HG02938 (cell line): Measurements from ENCODE around the gene DNAJC17.

ENCODE experiments used
- ATAC-seq: cut with Tn5 transposase; IDR thresholded peaks from one replicate; pipeline ENCODE4 v1.9.1; 2021; ENCODE audit warnings: mild to moderate bottlenecking, moderate library complexity; ENCODE audit not compliant: unreplicated experiment

Gene DNAJC17

DNA sequence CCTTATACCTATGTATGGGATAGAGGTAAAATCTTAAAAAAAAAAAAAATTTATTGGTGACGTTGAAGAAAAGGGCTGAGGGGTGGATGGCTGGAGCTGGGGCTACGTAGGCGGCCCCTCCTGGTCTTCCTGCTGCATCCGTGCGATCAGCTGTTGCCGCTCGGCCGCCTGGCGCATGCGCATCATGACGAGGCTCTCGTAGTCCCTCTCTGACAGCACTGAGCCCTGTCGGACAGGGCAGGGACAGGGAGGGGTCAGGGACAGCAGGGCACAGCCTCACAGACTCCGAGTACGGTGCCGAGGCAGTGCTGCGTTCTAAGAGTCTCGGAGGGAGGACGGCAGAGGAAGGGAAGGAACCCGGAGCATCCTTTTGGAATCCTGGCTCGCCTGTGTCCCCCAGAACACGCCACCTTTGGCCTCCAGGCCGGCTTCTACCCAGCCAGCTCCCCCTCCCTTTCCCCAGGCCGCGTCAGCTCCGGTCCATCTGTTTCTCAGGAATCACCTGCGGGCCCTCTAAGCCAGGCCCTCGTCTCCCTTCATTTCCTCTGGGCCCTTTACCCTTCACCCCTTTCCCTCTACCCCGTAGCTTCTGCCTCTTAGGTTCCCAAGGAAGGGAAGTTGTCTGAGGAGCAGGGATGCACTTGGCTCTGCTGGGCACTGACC lies 39.3 kb downstream of the DNAJC17 start:
- no peak for ATAC-seq

DNA sequence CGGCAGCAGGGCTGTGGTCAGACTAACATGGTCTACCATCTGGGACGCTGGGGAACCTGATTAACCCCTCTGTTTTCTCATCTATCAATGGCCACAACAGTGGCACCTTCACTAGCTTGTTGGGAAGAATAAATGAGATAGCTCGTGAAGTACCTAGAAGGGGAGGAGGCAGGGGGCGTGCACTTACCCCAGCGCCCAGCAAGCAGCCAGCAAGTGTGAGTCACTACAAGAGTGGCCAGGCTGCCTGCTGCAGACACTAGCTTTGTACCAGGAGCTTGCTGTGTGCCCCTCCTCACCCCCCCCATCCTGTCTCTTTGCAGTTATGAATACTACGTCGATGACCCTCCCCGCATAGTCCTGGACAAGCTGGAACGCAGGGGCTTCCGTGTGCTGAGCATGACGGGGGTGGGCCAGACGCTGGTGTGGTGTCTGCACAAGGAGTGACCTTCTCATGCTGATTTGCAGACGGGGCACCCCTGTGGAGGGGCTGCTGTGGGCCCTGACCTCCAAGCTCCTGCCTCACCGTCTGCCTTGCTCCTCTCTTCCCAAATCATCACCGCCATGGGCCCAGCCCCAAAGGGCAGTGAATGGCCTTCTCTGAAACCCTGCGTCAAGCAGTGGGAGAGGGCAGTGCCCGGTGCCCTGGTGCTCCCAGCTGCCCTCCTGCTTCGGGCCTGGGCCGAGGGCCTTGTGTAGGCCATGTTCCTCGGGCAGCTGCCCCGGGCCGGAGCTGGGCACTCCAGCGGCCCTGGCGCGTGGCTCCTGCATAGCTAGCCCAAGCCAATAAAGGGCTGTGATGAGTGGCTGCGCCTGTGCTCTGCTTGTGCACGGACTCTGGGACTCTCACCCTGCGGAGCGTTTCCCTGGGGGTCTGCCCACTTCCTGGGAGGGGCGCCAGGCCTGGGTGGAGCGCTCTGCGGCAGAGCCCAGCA lies 40.1 kb downstream of the DNAJC17 start:
- ATAC-seq, result no peak

DNA sequence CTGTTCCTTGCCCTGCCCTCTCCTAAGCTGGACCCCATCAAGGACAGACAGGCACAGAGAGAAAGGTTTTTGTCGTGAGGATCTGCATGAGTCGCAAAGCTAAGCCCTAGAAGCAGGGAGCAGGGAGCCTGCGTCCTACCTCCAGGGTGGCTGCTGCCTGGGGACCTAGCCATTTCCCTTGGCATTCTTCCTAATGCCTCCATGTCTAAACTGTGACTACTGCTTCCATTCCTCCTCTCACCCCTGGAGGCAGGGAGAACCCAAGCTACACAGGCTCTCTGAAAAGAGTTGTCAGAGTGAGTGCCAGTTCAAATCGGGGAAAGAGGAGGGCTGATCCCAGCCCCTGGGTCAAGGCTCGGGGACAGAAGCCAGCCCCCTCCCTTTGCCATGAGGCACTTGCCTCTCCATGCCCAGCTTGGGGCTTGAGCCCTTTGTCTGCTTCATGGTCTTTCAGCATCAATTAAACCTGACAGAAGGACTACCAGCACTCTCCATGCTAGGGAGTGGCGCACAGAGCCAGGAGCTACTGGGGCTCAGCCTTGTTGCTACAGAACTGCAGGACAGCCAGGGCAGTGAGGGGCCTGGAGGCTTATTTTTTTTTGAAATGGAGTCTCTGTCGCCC lies 41.0 kb downstream of the DNAJC17 start:
- ATAC-seq, result no peak

DNA sequence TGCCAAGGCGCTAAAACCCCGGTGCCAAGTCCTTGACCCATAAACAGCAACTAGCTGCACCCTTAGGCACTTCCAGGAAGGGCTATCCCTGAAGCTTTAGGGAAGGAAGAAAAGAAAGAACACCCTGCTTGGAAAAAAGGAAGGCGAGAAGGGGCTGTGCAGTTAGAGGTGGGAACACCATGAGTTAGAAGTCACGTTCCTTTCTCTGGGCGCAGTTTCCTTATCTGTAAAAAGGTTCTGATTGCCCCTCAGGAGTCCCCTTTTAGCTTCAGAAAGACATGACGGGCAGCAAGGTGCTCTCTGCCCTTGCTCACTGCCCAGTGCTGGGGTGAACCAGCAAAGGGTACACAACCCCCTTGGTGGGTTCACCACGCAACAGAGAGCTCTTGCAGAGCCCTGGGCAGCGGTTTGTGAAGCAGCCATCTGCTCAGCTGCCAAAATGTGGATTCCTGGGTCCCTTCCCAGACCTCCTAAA lies 42.6 kb downstream of the DNAJC17 start:
- ATAC-seq, result no peak

DNA sequence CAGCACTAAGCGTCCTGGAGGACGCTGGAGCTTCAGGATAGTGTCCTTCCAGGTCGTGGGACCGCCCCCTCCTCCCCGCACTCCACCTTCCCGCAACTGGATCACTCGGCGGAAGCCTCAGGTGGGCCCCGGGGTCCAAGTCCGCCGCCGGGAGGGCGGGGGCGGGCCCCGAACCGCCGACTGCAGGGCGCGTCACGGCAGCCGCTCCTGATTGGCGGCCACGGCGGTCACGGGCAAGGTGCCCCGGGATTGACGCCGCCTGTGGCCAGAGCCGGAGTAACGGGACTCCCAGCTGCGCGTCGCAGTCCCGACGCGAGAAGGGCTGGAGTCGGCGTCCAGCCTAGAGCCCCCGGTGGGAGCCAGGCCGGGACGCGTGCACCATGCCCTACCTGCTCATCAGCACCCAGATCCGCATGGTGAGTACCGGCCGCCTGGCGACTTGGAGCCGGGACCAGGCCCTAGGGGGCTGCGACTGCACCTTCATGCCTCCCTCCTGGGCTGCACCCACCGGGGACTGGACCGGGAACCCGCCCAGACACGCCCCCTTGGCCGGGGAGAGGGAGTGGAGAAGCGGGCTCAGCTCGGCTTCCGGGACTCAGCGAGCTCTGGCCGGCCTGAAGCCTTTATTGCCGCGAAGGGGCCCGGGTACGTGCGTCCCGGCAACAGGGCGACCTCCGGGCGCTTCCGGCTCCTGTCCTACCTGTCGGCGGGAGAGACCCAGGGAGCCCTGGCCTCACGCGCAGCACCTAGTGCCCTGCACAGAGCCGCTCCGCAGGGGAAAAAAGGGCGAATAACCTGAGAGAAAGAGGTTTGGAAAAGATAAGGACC lies 43.3 kb downstream of the DNAJC17 start, which contains the start of gene GCHFR:
TSS of gene GCHFR (plus strand) at position 268 of the 828 bp plus-strand sequence. CDS start at position 381, 113 bp downstream.
- peak; percentile 37 for ATAC-seq

DNA sequence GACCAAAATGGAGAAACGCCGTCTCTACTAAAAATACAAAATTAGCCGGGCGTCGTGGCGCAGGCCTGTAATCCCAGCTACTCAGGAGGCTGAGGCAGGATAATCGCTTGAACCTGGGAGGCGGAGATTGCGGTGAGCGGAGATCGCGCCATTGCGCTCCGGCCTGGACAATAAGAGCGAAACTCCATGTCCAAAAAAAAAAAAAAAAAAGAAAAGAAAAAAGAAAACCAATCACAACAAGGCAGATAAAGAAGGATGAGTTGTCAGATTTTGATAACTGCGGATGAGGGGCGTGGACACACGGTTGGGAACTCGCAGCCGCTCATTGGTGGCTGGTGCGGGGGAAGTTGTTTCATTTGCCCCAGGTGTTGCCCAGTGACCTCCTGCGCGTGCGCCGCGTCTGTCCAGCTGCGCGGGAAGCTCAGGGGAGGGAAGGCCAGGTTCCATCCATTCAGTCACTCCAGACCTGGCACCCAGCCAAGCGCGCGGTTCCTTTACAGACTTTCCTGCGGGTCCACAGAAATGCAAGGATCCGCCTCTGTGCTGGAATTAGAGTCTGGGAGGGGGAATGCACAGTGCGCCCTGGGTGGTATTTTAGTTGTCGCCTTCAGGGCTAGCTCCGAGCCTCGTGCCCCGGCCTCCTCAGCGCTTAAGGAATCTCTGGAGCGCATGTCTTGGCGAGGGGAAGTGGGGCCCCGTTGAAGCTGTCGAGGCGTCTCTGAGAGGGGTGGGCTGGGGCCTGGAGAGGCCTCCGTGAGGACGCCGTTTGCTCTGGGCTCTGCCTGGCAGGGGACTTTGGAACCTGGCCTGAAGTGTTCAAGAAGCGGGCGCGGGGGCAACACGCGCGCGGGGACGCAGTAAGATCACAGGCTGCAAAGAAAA lies 44.1 kb downstream of the DNAJC17 start:
- no peak for ATAC-seq

DNA sequence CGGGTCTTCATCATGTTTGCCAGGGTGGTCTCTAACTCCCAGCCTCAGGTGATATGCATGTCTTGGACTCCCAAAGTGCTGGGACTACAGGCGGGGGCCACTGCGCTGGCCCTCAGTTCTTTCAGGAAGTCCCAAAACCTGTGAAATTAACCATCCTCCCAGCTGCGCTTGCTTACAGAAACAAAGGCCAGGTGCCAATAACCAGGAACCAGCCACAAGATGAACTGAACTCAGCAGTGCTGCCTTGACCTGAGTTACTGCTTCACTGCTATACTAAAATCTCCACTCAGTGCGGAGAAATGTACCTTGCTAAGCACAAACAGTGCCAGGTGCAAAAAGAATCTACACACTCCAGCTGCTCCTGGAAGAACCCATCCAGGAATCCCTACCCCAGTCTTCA lies 47.3 kb downstream of the DNAJC17 start:
- no peak for ATAC-seq

DNA sequence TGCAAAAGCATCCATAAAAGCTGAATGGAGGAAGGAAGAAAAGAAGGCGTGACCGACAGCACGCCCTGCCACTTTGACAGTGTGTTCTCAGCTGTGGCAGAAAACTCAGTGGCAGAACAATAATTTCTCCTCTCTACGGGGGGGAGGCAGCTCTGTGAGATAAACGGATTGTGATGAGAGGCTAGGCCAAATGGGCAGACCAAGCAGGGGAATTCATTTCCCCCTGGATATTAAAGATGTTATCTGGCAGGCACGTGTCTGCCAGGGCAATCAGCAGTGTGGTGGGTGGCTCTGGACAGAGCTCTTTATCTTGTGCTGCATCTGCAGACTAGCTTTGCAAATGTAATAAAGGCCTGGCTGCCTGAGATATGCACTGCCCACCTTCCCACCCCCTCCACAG lies 50.3 kb downstream of the DNAJC17 start:
- ATAC-seq, result no peak

DNA sequence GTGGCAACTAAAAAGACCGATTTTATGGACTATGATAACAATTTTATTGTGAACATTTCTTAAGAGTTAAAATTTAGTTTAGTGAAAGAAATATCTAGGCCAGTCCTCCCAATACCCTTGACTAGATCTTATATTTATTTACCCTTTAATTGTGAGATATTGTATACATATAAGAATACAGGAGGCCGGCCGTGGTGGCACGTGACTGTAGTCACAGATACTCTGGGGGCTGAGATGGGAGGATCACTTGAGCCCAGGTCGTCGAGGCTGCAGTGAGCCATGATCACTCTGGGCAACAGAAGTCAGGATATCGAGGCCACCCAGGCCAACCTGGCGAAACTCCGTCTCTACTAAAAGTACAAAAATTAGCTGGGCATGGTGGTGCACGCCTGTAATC lies 51.5 kb downstream of the DNAJC17 start:
- no peak for ATAC-seq

DNA sequence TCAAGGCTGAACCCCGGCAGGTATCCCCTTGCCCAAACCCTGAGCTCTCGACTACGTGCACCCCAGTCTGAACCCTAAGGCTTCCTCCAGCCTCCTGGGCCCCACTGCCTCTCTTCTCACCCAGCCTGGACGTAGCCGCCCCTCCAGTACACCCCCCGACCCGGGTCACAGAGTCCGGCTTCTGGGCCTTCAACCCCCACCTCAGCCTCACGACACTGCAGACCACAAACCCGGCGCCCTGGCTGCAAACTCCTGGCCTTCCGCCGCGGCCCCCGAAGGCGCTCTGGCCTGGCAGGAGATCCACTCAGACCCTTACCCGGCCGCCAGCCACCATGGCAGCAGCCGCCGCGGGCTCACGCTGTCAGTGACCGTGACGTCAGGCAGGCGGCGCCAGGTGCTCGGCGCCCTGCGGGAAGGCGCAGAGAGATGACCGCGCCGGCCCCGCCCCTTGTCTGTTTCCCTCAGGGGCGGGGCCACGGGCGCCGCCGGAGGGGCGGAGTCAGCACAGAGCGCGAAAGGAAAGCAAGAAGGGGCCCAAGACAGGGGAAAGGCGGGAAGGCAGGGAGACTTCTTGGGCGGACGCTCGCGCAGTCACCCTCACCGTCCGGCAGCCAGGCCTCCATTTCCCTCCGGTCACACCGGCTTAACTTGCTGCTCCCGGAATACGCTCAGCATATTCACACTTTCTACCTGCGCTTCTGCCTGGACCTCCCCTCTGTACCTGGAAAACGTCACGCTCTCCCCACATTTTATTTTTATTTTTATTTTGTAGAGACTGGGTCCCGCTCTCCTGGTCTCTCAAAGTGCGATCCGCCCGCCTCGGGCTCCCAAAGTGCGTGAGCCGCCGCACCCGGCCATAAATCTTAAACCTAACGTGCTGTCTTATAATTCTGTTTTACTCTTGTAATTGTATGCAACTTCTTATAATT lies 52.1 kb downstream of the DNAJC17 start, which contains the start of gene RMDN3:
TSS of gene RMDN3 (minus strand) at position 372 of the 929 bp plus-strand sequence. CDS start 471 bp downstream, outside the sequence.
- ATAC-seq, result peak; percentile 74

DNA sequence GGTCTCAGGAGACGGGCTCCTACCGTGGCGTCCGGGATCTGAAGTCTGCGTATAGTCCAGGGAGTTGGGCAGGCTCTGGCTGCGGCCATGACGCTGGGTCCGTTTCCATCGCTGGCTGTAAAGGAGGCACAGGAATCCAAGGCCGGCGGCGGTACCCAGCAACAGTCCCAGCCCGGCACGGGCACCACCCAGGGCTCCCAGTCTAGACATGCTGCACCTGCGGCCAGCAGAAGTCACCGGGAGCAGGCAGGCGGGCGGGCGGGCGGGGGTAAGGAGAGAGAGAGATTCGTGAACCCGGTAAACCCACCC lies 52.7 kb downstream of the DNAJC17 start:
- no peak for ATAC-seq

DNA sequence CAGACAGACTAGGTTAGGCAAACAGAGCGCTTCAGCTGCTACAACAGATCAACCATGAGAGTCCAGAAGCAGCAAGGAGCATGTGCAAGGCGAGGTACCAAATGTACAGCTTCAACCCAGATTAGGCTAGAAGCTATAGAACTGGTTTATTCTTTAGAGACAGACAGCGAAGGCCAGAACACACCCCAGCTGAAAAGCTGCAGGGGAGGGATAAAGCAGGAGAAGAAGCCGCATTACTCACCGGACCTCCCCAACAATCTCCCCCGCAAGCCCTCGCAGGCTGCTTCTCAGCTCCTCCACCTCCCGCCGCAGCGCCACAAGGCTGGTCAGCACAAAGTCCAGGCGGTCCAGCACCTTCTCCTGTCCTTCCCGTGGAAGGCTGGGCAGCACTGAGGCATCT lies 55.5 kb downstream of the DNAJC17 start:
- no peak for ATAC-seq

DNA sequence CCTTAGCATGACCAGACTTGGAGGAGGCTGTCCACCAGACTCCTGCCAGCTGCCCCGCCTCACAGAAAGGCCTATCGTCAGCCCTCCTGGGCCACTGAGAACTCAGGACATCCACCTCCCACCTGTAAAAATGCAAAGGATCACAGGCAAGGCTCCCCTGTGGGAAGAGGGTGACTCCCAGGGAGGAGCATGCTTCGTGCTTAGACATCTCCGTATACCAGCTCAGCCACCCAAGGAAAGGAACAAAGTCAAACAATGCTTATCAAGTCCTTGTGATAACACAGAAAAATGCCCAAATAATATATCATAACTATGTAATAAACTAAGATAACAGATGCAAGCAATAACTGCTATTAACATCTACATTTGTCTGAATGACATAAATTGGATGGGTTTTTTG lies 56.4 kb downstream of the DNAJC17 start:
- ATAC-seq, result no peak

DNA sequence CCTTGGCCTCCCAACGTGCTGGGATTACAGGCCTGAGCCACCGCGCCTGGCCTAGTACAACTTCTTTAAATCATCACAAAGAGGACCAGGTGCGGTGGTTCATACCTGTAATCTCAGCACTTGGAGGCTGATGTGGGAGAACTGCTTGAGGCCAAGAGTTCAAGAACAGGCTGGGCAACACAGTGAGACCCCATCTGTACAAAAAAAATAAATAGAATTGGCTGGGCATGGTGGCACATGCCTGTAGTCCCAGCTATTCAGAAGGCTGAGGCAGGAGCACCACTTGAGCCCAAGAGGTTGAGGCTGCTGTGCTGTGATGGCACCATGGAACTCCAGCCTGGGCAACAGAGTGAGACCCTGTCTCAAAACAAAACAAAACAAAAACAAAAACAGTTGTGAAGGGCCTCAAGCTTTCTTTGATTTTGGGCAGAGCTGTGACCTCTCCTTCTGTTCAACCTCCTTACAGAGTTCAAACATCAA lies 58.1 kb downstream of the DNAJC17 start:
- no peak for ATAC-seq

DNA sequence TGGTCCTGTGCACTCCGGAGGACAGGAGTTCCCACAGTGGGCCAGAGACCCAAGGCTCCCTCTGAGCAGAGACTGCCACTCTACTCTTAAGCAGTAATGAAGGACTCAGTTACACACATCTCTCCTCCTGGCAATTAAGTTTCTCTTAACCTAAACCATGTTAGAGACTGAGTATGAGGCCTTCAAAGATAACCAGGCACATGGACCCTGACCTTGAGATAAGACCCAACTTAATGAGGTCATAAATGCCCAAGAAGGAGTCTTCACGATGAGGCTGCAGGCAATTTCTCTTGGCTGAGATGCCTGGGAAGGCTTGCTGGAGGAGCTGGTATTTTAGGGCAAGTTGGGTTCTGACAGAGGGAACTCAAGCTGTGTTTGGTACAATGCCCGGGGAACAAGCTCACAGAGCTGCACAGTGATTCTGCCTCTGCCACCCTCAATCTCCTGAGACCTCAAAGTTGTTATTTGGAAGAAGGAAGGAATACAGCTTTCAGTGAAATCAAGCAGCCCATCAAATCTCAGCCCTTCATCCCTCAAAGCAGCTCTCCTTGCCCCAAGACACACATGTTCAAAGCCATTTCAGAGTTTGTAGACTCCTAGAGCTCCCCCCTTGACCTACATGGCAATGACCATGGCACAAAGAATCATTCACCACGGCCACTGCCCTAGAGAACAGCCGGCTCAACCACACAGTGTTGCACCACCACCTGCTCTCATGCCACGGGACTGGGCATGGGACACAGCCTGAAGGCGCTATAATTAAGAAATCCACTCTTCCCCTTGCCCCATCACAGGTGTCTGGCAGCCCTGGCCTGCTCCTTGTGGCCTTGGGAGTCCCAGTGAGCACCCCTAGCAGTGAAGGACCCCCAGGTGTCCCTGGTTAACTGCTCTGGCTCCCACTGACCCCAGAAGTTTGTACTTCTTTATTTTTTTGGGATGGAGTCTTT lies 59.3 kb downstream of the DNAJC17 start:
- no peak for ATAC-seq

DNA sequence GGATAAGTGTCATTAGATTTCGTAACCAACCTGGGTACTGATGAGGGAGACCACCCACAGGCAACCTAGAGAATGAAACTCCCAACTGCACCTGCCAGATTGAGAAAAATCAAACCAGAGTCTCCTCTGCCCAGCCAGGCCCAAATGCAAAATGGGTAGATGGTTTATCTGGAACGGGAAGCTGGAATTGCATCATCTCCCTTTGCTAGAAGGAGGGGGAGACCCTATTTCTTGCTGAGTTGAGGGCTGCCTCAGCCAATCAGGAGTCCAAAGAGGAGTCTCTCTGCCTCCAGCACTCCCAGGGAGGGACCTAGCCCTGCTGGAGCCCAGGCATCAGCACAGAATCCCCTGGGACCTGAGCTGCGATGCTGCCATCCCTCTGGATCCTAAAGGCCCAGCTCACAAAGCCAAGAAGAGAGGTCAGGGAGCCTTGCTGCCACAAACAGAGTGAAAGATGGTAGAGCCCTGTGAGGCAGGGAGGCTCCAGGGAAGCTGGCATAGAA lies 60.3 kb downstream of the DNAJC17 start:
- ATAC-seq, result no peak

DNA sequence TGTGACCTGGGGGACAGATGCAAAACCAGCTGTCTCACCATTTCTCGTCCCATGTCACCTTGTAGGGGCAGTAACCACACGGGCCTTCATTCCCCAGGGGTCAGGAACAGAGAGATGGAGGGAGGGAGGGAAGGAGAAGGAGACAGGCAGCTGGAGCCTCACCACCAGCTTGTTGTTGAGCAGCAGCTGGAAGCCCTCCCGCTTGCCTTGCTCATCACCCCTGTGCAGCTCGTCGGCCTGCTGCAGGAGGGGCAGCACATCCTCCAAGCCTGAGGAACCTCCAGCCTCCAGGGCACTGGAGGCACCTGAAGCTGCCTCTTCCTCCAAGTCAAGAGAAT lies 62.5 kb downstream of the DNAJC17 start:
- no peak for ATAC-seq
